HG03097 (cell line): Measurements from ENCODE around the gene CHIT1.

Experiments
- ATAC-seq: cut with Tn5 transposase; IDR thresholded peaks from one replicate; pipeline ENCODE4 v1.9.1; 2021; ENCODE audit not compliant: unreplicated experiment, low FRiP score

The CHIT1 gene

GRCh38 chr1:203177036-203177405 is 52.5 kb downstream of the CHIT1 start:
- no peak for ATAC-seq

DNA sequence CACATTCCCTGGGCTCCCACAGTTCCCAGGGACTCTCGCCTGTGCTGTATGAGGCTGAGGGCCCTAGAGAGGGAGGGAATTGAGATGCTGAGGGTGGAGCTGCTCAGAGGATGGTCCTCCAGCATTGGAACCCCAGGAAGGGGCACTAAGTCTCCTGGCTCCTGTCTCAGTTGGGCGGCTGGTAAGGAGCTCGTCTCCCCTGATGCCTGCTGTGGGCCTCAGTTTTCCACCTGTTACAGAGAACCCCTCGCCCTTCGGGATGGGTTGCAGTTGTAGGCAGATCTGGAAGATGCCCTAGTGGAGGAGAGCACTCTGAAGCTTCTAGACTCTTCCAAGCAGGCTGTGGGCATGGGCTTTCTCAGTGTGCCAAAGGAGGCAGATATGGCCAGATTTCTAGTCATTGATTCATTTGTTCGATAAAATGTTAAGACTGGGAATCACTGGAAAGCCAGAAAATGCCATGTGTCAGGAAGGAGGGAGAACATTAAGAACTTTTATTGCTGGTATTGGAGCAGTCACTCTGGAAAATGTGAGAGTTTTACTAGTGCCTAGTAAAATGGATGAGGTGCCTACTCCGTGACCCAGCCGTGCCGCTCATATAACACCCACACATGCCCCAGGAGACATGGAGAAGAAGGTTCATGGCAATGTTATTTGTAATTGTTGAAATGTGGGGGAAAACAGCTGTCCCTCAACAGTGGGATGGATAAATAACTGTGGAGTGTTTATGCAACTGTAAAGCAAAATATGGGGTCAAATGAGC is 53.0 kb downstream of the CHIT1 start:
- no peak for ATAC-seq

GRCh38 chr1:203175827-203176241 is 53.6 kb downstream of the CHIT1 start:
- ATAC-seq = no peak

GRCh38 chr1:203175237-203175826 is 54.1 kb downstream of the CHIT1 start, which contains the start of gene MYBPH:
TSS of gene MYBPH (minus strand) at chr1:203175826. CDS start at chr1:203175755, 71 bp downstream.
- ATAC-seq = no peak

DNA sequence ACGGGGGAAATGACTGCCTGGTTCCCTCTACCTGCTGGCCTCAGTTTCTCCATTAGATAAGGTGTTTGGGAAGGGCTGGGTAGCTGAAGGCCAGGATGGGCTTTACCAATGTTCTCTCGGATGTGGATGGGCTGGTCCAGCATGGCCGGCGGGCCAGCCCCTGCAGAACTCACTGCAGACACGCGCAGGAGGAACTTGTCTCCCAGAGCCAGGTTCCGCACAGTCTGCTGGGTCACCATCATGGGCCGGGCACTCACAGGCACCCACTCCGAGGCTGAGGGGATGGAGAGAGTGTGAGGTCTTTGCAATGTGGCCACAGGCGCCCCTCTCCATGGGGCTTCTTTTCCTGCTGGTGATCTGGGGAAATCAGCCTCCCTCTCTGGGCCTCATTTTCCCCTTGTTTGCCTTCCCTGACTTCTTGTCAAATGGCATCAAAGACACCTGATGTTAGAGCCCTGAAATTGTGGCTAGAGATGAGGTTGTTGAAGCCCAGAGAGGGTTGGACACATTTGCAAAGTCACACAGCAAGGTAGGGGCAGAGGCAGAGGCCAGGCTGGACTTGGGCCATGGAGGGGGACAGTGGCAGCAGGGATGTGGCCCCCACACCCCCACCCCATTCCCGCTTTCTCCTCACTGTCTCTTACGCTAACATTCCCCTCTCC is 55.0 kb downstream of the CHIT1 start:
- ATAC-seq = no peak

DNA sequence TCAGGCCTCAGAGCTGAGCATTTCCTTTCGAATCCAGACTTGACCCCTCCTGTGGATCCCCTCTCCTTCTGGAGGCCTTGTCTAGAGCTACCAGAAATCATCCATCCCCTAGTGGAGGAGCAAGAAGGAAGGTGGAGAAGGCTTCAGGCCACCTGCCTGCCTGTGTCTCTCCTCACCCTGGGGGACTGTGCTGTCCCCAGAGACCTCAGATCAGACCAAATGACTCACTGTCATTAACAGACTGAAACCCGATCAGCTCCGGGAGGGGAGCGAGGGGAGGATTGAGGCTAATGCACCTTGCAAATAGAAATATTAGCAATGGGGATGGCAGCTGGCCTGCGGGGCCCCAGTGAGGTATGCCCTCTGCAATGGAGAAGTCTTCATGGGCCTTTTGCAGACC is 55.9 kb downstream of the CHIT1 start:
- peak; percentile 85 for ATAC-seq

DNA sequence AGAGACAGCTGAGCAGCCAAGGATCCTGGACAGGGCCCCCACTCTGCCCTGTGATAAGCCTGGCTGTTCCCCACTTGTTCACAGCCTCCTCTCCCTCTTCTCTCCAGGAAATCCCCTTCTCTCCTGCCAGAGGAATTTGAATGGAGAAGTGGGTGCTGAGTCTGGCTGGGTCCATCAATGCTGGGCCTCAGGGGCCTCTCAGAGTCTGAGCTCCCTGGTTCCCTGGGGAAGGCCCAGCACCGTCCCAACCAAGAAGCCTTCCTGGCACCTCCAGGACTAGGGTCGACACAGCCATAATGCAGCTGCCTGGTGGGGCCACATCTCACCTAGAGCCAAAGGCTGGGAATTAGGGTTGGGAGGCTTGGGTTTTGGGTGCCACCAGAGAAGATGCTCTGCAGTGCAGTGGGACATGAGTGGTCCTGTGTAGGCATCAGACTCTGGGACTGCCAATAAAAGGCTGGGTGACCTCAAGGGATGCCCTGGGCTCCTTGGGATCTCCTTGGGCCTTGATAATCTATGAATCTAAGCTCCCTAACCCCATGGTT is 56.4 kb downstream of the CHIT1 start:
- no peak for ATAC-seq

DNA sequence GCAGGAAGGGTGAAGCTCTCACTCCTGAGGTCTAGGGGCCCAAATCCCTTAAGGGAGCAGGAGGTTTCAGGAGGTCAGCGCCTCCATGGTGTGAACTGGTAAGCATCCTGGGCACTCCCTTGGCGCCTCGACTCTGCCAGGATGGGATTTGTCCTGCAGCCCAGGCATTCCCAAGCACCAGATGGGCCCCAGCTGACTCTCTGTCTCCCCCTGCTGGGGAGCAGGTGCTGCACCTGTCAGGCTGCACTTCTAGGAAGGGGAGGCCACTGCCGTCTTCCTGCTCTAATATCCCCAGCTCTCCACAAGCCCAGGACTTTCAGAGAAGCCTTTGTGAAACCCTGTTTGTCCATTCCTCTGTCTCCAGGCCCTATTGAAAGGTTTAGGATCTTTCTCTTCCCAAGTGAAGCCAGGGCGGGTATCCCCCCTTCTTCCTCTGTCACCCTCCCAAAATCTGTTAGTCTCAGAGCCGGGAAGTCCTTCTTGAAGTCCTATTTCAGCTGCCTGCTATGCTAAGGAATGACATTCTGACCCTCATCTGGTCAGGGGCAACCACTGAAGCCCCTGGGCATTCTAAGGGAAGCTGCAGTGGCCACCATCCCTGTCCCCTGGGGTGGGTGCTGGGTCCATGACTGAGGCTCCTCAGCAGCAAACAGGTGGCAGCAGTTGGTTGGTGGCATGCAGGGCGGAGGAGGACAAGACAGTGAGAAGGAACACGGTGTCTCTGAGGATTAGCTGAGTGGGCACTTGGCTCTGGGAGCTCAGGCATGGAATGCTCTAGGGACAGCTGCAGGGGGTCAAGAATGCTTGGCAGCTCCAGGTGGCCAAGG is 57.1 kb downstream of the CHIT1 start:
- no peak for ATAC-seq

DNA sequence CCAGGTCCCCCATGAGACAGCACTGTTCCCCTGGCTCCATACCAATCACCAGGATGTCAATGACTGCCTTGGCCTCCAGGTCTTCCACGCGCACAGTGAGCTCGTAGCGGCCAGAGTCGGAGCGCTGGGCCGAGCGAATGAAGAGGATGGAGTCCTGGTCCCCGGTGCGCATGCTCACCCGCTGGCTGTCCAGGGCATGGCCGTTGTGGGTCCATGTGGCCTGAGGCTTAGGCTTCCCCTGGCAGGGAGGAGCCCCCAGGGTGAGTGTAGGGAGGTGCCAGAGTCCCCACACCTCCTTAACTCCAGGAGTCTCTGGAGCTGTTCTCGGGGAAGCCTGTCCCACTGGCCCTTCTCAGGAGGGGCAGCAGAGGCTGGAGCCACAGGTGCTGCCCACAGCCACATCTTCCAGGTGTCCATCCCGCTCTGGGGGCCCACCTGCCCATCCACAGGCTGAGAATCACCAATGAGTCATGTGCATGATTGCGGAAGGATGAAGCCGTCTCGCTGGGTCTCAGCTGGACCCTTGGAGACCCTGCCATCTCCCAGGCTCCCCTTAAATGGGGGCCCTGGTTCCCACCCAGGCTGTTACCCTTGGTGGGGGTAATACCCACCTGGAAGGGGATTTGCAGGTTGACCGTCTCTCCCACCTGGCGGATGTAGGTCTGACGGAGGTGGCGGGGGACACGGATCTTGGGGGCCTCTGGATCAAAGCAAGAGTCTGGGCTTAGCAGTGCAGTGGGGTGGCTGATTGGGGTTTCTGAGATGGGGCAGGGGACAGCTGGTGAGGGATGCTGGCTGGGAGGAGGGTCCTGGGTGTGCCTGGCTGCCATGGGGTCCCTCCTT is 57.9 kb downstream of the CHIT1 start:
- no peak for ATAC-seq

DNA sequence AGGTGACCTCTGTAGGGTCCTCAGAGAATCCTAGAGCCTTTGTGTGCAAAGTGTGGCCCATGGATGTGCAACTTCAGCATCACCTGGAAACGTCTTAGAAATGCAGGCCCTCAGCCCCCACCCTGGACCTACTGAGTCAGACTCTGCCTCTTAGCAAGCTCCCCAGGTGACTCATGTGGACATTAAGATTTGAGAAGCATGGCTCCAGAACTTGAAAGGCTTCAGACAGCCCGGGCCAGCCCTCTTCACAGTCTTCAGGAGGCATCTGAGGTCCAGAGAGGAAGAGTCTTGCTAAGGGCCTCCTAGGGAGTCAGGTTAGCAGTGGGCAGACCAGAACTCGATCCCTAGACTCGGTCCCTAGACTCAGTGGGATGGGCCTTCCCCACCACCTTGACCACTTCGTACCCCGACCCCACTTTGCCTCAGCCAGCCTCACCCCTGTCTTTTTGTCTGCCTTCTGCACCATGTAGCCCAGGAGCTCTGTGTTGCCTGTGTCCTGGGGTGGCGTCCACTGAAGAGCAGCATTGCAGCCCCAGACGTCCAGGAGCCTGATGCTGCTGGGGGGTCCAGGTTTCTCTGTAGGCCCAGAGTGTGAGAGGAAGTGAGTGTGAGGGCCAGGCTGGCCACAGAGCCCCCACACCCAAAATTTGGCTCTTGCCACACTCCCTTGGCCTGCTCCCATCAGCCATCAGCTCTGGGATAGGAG is 58.7 kb downstream of the CHIT1 start:
- ATAC-seq = no peak

DNA sequence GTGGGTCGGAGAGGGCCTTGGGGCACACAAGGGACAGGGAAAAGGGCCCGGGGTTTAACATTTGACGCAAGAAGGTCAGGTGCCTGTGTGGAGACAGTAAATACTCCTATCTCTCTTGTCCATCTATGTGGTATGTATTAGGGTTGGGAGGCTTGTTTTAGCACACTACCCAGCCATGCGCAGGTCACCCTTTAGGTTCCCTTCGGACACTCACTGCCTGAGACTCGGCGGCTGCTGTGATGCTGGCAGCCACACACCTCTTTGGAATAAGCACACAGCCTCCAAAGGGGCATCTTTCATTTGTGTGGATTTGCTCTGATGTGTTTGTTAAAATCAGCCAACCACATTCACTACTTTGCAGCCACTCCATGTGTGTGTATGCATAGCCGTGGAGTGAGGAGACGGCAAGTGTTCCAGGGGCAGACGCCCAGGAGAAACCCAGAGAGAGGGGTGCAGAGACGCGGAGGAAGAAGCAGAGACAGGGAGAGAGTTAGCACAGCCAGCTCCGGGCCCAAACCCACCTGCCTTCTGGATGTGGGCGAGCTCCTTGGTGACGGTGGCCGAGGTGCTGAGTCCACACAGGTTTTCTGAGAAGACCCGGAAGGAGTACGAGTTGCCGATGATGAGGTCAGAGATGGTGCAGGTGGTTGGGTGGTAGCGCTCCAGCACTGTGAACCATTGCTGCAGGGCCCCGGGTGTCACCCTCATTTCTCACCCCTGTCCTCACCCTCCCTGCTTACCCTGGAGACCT is 59.5 kb downstream of the CHIT1 start:
- ATAC-seq = no peak

DNA sequence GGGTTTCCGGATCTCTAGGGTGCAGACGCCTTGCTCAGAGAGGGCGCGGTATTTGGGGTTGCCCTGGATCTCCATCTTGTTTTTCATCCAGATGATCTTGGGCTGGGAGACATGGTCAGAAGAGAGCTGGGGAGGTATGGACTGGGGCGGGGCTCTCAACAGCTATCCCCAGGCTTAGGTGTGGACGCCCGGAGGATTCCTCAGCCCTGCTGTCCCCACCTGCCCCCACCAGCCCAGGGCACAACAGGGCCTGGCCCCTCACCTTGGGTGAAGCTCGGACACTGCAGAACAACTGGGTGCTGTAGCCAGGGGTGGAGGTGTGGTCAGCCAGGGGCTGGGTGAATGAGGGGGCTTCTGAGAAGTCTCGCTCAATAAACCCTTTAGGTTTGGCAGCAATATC is 60.5 kb downstream of the CHIT1 start:
- ATAC-seq = no peak

GRCh38 chr1:203168256-203168786 is 61.2 kb downstream of the CHIT1 start:
- no peak for ATAC-seq

- no peak for ATAC-seq
These were observed 61.6 kb downstream of the CHIT1 start for GRCh38 chr1:203167913-203168200.

DNA sequence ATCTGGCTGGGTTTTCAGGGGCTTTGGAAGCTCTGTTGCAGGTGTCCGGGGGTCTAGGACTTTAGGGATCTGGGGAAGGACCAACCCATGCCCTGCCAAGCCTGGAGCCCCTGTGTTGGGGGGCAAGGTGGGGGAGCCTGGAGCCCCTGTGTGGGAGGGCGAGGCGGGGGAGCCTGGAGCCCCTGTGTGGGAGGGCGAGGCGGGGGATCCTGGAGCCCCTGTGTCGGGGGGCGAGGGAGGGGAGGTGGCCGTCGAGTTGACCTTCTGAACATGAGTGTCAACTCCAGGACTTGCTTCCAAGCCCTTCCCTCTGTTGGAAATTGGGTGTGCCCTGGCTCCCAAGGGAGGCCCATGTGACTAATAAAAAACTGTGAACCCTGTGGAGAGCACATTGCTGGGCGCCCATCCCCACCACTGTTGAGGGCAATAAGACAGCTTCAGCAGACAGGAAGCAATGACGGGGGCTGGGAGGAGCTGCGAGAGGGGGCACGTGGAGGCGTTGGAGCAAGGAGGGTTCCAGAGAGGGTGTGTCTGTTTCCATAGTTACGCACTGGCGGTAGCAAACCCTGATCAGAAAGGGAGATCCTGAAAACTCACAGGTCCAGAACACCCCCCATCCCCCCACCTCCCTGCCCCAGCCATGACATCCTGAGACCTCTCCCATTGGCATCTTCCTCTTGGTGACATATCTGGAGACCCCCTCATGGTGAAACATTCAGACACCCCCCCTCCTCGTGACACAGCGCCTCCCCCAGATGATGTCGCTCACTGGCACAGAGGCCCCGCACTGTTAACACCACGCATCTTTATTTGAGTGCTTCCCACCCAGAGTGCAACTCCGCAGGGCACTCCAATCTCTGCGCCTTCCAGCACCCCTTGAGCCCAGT is 62.2 kb downstream of the CHIT1 start:
- no peak for ATAC-seq

DNA sequence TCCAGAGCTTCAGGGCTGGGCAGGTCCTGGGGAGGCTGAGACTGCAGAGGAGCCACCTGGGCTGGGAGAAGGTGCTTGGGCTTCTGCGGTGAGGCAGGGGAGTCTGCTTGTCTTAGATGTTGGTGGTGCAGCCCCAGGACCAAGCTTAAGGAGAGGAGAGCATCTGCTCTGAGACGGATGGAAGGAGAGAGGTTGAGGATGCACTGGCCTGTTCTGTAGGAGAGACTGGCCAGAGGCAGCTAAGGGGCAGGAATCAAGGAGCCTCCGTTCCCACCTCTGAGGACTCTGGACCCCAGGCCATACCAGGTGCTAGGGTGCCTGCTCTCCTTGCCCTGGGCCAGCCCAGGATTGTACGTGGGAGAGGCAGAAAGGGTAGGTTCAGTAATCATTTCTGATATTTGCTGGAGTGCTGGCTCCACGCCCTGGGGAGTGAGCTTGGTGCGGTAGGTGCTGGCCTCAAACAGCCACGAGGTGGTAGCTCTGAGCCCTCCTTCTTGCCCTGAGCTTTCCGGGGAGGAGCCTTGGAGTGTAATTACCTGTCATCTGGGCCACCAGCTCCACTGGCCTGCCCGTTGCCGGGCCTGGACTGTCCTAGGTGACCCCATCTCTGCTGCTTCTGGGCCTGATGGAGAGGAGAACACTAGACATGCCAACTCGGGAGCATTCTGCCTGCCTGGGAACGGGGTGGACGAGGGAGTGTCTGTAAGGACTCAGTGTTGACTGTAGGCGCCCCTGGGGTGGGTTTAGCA is 63.1 kb downstream of the CHIT1 start:
- ATAC-seq = no peak
